NCI-H526 treated with DMSO at 0.1 percent for 48 hours (cell line): ENCODE results near the gene MLXIPL.
"Not testable (repeated sequence)": the region's sequence is repeated elsewhere in the genome, so short reads cannot be mapped to it uniquely, and the experiment has no call there.

Experiments
- DNase-seq: peaks from one replicate; lab custom pipeline; 2025; lab: John Stamatoyannopoulos, UW

MLXIPL gene

DNA sequence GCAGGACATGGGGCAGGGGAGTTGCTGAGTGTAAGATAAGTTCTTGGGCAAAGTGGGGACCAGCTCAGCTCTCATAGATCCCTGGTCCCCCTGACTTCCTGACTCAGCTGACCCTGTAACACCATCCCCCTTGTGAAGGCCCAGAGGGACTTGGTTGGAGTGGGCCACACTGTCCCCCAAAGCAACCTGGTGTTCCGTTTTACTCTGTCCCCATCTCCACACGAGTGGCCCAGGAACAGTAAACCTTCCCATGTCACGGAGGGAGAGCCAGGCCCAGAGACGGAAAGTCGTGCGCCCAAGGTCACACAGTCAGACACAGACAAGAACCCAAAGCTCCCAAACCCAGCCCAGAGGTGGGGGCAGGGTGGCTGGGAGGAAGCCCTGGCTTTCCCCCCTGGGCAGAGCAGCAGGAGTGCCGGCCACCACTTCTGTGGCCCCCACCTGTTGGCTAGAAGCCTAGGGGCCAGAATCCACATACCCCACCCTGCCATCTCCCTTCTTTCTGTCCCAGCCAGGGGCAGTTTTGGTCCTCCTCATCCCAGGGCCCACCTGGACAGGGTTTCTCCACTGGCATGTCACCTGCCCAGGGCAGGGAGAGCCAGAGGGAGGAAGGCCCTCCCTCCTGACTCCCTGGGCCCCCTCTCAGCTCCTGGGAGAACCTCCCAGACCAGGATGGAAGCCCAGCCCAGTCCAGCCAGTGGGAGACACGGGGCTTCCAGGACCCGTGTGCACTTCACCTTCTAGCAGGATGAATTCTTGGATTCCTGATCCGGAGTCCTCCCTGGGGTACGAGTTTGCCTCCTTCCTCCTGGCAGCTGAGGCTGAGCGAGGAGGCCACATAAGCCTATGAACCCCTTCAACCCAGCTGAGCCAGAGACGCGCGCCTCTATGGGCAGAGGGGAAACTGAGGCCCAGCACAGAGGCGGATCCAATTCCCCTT lies 22.7 kb upstream of the MLXIPL start:
- no peak for DNase-seq

DNA sequence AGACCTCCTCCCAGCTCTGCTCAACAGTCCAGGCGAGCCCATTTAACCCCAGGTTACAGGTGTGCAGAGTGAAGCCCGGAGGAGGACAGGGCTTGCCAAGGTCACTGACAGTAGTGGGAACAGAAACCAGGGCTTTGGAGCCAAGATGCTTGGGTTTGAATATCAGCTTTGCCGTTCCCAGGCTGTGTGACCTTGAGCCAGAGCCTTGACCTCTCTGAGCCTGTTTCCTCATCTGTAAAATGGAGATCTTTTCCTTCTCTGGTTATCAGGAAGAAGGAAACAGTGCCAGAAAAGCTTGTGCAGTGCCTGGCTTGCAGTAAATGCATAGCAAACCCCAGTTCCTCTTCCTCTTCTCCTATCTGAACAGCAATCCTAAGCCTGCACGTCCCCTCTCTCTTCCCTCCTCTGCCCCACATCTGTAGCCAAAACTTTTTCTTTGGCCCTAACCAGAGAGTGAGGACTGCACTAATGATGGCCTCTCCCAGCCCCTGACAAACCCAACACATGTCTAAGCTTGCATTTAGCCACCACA lies 21.4 kb upstream of the MLXIPL start:
- no peak for DNase-seq

DNA sequence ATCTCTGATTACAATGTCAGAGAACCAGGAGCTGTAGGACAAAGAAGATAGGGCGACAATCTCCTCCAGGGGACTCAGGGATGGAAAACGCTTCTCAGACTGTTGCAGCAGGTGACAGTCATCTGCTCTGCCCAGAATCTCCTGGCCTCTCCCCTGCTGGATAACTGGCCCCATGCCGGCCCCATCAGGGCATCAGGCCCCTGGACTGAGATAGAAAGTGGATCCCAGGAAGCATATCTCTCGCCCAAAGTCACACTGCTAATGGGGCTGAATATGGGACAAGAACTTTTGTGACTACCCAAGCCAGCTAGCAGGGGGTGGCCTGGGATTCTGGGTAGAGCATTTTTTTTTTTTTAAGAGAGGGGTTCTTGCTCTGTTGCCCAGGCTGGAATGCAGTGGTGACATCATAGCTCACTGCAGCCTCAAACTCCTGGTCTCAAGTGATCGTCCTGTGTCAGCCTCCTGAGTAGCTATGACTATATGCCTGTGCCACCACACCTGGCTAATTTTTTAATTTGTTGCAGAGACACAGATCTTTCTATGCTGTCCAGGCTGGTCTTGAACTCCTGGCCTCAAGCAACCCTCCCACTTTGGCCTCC lies 20.5 kb upstream of the MLXIPL start:
- no peak for DNase-seq

DNA sequence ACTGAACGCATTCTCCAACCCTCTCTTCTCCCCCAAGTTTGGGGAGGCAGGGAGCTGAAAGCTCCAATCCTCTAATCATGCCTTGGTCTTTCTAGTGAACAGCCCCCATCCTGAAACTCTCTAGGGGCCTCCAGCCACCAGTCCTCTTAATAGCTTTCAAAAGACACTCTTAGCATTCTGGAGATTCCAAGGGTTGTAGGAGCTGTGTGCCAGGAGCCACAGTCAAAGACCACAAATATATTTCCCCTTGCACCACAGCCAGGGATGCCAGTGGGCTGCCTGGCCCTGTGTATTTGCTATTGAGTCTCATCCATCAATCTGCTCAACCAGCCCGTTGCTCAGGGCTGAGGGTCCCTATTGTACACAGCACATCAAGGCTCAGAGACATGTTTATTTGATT lies 18.5 kb upstream of the MLXIPL start:
- no peak for DNase-seq

DNA sequence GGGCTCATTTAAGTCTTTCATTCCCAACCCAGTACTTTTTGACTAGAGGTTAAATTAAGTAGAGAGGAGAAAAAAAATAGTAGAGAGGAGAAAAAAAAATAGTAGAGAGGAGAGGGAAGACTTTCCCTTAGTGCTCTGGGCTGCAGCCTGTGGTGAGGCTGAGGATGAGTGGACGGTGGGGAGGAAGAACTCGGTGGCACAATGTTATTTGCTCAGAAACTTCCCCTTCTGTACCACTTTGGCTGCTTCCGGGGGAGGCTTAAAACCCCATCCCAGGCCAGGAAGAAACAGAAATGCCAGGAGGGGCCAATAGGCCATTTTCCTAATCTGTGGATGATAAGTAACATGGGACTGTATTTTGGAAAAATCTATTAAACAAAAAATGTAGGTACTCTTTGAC lies 14.6 kb upstream of the MLXIPL start:
- no peak for DNase-seq

DNA sequence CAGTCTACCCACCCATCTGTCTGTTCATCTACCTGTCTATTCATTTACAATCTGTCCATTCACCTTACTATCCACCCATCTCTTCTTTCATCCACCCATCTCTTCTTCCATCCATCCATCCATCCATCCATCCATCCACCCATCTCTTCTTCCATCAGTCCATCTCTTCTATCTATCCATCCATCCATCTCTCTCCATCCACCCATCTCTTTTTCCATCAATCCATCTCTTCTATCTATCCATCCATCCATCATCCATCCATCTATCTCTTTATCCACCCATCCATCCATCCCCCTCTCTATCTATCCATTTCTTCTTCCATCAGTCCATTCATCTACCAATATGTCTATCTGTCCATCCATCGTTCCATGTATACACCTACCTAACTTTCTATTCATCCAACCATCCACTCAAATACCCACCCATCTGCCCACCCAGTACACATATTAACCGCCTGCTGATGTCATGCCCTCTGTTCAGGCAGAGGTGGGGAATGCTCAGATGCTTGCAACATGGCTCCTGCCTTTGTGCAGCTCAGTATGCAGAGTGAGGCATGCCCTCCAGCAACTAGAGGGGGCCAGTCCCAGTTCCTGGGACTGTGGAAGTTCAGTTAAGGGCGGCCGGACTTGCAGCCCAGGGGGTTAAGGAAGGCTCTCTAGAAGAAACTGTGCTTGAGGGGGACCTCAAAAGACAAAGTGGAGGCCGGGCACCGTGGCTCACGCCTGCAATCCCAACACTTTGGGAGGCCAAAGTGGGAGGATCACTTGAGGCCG lies 11.3 kb upstream of the MLXIPL start:
- DNase-seq = no peak

DNA sequence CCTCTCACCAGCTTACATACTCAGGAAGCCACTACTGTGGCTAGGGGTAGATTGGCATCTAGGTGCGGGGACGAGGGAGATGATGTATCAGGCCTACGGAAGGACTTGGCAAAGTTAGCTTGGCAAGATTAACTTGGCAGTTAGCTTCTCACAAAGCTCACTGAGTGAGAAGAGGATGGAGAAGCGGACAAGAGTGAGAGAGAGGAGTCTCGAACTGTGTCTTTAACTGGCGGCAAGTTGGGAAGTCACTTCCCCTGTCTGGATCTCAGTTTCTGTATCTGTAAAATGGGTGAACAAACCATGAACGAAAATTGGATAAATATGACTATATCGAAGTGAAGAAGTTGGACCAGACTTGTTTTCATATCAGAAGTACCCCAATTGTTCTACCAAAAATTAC lies 9.5 kb upstream of the MLXIPL start:
- no peak for DNase-seq

DNA sequence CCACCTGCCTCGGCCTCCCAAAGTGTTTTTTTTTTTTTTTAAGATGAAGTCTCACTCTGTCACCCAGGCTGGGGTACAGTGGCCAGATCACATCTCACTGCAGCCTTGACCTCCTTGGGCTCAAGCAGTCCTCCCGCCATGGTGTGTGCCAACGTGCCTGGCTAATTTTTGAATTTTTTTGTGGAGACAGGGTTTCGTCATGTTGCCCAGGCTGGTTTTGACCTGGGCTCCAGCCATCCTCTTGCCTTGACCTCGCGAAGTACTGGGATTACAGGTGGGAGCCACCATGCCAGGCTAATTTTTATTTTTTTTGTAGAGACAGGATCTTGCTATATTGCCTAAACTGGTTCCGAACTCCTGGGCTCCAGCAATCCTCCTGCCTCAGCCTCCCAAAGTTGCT lies 9.0 kb upstream of the MLXIPL start:
- DNase-seq = no peak

DNA sequence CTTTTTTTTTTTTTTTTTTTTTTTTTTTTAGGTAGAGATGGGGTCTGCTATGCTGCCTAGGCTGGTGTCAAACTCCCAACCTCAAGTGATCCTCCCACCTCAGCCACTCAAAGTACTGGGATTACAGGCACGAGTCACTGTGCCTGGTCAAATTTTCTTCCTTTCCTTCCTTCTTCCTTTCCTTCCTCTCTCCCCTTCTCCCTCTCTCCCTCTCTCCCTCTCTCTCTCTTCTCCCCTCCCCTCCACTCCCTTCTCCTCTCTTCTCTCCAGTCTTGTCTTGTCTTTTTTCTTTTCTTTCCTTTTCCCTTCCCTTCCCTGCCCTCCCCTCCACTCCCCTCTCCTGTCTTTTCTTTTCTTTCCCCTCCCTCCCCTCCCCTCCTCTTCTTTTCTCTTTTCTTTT lies 7.2 kb upstream of the MLXIPL start:
- DNase-seq = no peak

DNA sequence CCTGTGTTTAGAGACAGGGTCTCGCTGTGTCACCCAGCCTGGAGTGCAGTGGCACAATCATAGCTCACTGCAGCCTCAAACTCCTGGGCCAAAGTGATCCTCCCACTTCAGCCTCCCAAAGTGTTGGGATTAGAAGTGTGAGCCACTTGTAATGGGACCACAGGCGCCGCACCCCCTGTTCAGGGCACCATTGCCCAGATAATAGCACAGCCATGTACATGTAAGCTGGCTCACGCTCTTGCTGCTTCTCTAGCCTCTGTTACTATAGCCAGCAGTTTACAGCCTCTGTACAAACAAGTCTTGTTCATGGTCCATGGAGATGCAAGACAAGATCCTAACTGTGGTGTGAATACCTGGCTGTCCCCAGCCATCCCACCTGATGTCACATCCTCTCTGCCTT lies 4.2 kb upstream of the MLXIPL start:
- DNase-seq = no peak

DNA sequence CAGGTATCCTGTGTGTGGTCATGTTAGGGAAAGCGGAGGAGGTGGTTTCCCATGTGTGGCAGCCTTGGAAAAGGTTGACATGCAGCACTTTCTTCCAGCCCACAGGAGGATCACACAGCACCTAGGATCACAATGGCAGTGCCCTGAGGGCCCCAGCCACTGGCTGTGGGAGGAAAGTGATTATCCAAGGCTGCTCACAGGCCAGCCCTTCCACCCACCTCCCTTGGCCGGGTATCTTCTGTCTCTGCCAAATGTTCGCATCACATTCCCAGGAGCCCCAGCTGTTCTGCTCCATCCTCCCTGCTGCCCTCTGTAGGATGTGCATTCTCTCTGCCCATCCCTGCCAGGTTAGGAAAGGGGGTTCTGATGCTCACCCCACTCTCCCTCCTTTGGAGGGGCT lies 2.5 kb upstream of the MLXIPL start:
- no peak for DNase-seq

DNA sequence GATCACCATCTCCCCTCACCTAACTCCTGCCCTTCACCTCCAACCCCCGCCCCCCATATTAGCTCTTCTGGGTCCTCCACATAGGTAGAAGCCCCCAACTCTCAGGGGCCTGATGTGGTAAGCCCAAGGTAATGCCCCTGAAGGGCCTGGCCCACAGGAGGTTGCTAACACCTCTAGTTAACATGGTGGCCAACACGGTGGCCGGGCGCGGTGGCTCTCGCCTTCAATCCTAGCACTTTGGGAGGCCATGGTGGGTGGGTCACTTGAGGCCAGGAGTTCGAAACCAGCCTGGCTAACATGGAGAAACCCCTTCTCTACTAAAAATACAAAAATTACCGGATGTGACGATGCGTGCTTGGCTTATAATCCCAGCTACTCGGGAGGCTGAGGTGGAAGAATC lies 954 bp upstream of the MLXIPL start:
- no peak for DNase-seq

DNA sequence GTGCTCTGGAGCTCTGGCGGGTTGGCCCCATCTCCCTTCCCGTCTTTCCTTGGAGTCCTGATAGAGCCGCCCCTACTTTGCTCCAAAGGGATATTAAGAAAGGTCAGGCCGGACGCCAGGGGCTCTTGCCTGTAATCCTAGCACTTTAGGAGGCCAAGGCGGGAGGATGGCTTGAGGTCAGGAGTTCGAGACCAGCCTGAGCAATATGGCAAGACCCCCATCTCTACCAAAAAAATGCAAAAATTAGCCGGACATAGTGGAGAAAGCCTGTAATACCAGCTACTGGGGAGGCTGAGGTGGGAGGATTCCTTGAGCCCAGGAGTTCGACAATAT lies 313 bp upstream of the MLXIPL start:
- DNase-seq = no peak

DNA sequence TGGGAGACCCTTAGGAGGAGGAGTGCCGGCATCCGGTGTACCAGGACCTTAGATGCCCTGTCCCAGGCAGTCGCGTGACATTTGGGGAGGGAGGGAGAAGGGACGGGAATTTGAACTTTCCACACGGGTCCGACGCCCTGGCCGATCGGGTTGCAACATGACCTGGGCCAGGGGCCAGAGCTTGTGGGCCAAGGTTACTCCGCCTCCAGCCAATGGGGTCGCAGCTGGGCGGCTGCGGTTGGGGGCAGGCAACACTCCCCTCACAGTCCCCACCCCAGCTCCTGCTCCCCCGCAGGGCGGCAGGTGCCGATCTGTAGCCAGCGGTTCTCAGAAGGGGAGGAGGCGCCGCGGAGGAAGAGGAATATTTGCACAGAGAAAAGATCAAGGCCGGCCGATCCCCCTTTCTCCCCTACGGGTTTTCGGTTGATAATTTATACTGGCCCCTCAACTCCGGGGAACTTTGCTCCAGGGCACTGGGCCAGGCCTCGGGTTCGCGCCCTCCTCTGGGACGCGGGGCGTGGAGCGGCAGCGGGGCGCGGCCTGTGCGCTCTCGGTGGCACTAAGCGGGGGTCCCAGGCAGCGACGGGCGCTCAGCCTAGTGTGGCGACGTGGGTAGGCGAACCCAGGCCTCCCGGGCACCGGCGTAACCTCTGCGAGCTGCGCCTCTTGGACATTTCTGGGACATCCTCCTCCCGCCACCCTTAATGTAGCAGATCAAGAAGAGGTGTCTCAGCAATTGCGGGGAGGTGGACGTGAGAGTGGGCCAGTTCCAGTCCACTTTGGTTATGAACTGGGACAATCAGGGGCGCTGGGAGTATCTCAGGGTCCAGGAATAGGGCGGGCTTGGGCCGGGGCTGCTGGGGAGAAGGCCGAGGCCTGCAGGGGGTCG lies 1.2 kb downstream of the MLXIPL start:
- no peak for DNase-seq

DNA sequence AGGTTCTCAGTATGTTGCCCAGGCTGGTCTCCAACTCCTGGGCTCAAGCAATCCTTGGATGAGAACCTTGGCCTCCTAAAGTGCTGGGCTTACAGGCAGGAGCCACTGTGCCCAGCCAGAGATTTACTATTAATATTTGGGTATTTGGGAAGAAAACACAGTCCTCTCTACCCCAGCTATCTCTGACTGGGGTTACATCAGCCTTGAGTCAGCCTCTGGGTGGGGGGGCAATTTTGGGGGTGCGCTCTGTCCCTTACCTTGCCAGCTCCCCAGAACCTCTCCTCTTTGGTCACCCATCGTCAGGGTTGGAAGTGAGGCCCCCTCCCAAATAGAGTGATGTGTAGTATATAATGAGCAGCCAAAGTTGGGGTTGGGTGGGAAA lies 1.8 kb downstream of the MLXIPL start:
- no peak for DNase-seq

DNA sequence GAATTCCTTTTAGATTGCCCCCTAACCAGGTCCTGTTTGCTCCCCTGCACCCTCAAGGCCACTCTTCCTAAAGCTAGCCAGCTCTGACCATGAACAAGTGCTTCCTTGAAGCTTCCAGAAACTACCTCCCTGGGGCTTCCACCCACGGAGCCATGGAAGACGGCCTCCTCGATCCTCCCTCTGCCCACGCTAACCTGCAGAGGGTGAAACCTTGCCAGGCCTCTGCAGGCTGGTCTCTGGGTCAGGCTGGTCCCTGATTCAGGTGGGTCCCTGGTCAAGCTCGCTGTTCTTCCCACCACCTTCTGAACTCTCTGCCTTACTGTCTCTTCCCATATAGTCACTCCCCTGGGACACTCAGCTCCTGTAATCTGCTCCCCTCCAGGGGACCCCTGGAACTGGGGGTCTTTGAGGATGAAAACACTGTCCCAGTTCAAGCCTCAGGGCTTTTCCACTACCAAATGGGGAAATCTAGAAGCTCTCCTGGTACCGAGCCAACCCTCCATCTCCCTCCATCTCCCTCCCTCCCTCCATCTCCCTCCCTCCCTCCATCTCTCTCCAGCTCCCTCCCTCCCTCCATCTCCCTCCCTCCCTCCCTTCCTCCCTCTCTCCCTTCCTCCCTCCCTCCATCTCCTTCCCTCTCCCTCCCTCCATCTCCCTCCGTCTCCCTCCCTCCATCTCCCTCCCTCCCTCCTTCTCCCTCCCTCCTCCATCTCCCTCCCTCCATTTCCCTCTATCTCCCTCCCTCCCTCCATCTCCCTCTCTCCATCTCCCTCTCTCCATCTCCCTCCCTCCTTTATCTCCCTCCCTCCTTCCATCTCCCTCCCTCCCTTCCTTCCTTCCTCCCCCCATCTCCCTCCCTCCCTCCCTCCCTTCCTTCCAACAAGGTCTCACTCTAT lies 2.9 kb downstream of the MLXIPL start:
- DNase-seq = no peak

DNA sequence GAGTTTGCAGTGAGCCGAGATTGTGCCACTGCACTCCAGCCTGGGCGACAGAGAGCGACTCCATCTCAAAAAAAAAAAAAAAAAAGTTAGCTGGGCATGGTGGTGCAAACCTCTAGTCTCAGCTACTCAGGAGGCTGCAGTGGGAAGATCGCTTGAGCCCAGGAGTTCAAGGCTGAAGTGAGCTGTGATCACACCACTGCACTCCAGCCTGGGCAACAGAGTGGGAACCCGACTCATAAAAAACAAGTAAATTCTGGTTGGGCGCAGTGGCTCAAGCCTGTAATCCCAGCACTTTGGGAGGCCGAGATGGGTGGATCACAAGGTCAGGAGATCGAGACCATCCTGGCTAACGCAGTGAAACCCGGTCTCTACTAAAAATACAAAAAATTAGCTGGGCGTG lies 4.9 kb downstream of the MLXIPL start:
- not testable (repeated sequence) for DNase-seq

DNA sequence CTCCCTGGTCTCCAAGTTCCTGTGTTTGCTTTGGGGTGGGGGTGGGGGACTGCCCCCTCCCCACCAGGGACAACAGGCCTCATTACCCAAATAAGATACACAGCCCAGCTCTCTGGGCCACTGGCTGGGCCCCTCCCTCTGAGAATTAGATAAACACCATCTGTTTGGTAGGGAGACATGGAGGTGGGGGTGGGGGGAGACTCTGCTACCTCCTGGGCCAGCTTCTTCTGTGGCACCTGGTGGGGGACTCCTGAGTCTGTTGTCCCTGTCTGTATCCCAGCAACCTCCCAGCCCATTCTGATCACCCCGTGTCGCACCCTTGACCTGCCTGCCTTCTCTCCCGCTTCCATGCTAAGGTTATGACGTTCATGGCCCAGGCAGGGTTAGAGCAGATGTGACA lies 5.8 kb downstream of the MLXIPL start:
- DNase-seq = no peak

DNA sequence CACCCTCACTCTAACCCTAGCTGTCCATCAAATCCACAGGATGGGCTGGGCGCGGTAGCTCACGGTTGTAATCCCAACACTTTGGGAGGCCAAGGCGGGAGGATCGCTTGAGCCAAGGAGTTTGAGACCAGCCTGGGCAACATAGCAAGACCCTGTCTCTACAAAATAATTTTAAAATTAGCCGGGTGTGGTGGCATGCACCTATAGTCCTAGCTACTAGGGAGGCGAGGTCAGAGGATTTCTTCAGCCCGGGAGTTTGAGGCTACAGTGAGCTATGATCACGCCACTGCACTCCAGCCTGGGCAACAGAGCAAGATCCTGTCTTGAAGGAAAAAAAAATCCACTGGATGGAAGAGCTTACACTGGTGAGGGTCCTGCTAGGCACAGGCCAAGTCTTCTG lies 6.8 kb downstream of the MLXIPL start:
- not testable (repeated sequence) for DNase-seq

DNA sequence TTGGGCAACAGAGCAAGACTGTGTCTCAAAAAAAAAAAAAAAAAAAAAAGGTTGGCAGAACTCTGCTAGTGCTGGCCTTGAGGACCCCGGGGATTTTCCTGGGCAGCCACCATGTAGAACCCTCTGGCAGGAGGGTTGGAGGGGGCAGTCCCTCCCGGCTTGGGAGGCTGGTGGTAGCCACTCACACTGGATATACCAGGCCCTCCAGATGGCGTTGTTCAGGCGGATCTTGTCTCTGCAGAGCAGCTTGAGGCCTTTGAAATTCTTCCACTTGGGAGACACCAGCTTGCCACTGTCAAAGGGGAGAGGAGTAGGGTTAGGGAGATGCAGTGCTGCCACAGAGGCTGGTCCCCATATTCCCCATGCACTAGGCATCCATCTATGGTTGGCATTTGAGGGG lies 8.4 kb downstream of the MLXIPL start:
- DNase-seq = no peak

DNA sequence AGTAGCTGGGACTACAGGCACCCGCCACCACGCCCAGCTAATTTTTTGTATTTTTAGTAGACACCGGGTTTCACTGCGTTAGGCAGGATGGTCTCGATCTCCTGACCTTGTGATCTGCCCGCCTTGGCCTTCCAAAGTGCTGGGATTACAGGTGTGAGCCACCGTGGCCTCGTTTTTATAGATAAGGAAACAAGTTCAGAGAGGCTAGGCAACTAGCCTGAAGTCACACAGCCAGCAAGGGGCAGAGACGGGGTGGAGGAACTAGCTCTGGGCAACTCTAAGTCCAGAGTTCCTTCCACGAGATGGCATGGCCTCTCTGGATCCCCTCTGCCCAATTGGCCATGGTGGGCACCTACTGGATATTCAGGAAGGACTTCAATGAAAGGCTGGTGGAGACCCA lies 9.4 kb downstream of the MLXIPL start:
- DNase-seq = not testable (repeated sequence)
